Activated CD4-positive, alpha-beta T cell treated with anti-CD3 and anti-CD28 coated beads, Interleukin-2, Interleukin-4, amounts not matched to agents 100 ng/mL and 50 ng/mL, durations not matched to agents 16 hours and 8 hours (primary cell): Measurements from ENCODE around the gene EPHB2.

Source experiments
- DNase-seq: peaks from one replicate; pipeline ENCODE4 v3.0.0-alpha.2; 2020; ENCODE audit warnings: low spot score

The EPHB2 gene

GRCh38 chr1:22751124-22751531 is 40.5 kb downstream of the EPHB2 start:
- no peak for DNase-seq

GRCh38 chr1:22752339-22752738 is 41.7 kb downstream of the EPHB2 start:
- DNase-seq = no peak

DNA sequence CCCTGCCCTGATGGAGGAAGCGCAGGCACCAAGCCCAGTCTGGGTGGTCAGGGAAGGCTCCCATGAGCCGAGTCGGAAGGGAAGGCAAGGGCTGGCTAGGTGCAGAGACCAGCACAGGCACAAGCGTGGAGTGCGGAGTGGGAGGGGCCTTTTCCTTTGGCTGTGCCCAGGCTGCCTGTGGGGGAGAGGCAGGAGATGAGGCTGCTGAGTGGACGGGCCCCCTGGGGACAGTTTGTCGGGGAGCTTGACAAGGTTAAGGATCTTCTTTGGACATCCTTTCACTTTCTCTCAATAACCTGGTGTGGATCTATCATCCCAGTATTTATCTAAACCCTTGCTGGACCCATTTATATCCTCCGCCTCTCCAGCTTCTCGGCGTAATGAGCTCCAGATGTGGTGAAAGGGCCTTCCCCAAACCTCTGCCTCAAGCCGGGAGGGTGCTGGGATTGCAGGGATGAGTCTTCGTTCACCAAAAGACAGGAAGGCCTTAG is 42.9 kb downstream of the EPHB2 start:
- DNase-seq = no peak

GRCh38 chr1:22754106-22754768 is 43.6 kb downstream of the EPHB2 start:
- peak; percentile 64 for DNase-seq

DNA sequence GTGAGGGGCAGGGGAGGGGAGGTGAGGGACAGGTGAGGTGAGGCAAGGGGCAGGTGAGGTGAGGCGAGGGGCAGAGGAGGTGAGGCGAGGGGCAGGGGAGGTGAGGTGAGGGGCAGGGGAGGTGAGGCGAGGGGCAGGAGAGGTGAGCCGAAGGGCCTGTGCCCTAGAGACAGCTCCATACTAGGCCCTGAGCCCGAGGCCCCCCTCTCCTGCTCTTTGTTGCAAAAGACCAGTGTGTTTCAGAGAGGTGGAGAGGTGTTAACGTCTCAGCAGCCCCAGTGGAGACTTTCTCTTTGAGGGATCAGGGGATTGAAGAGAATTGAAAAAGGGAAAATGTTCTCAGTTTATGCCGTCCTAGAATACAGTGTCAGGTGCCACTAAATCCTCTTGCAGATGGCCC is 44.2 kb downstream of the EPHB2 start:
- no peak for DNase-seq

- DNase-seq = no peak
Observed at GRCh38 chr1:22755641-22756040, 45.0 kb downstream of the EPHB2 start.

DNA sequence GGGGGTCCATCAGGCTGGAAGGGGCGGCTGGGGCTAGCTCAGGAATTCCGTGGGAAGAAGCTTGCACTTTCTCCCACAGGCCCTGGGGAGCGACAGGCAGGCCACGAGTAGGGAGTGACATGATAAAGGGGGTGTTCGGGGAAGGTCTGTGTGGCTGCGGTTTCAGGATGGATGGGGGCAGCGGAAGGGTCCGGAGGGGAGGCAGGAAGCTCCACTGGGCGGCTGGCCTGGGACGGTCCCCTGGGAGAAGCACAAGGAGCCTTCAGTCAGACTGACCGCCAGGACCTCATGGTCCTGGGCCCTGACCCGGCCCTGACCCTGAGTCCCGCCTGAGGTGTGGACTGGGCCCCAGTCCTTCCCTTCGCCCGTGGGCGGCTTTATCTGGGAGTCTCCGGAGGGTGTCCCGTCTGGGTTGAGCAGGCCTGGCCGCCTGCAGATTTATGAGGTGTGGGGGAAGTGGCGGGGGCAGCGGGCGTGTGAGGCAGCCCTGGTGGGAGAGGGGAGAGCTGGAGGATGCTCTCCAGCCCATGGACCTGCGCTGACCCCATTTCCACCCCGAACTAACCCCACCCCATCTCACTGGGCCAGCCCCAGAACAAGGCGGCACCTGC is 45.6 kb downstream of the EPHB2 start:
- no peak for DNase-seq

- no peak for DNase-seq
Observed at GRCh38 chr1:22760455-22760854, 49.8 kb downstream of the EPHB2 start.

- DNase-seq = no peak
Observed at GRCh38 chr1:22761101-22761500, 50.5 kb downstream of the EPHB2 start.

DNA sequence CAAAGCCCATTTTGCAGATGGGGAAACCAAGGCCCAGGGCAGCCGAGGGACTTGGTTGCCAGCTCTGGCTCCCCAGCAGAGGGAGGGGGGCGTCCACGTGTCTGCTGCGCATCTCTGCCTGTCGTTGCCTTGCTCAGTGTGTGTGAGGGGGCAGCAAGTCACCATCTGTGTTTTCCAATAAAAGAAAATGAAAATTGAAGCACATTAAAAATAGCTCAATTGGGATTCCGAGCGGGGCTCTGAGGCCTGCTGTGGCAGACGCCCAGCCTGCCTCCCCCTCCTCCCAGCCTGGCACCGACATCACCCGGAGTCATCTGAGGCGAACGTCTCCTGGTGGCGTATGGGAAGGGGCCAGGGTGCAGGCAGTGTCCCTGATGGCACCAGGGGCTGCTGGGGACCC is 51.2 kb downstream of the EPHB2 start:
- DNase-seq = no peak

- DNase-seq = peak; percentile 25
Observed at GRCh38 chr1:22763487-22764200, 53.0 kb downstream of the EPHB2 start.

DNA sequence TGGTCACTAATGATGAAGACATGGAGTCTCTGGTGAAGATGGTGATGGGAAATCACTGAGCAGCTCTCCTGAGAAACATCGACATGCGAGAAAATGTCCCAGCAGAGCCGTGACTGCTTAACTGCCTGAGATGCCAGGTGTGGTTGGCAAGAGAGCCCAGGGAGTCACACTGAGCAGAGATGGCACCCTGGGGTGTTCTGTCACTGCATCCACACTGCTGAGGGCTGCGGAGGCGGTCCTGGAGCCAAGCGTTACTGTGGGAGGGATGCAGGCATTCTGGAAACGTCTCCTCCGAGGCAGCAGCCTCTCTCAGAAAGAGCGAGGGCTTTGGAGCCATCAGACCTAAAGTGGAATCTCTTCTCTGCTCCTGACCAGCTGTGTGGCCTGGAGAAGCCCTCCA is 57.2 kb downstream of the EPHB2 start:
- no peak for DNase-seq

DNA sequence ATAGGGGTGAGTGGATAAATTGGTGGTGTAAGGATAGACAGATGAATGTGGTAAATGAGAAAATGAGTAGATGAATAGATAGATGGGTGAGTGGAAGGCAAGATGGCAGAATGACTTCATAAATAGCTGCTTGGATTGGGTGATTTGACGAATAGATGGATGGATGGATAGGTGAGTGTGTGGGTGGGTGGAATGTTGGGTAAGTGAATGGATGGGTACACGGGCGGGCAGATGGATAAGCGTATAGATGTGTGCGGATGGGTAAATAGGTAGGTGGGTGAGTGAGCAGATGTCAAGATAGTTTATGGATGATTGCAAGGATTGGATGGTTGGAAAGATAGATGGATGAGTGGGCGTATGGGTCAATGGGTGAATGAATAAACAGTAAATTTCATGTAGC is 59.3 kb downstream of the EPHB2 start:
- no peak for DNase-seq

GRCh38 chr1:22772014-22772413 is 61.4 kb downstream of the EPHB2 start:
- no peak for DNase-seq

- no peak for DNase-seq
Observed at GRCh38 chr1:22773981-22774832, 63.6 kb downstream of the EPHB2 start.

DNA sequence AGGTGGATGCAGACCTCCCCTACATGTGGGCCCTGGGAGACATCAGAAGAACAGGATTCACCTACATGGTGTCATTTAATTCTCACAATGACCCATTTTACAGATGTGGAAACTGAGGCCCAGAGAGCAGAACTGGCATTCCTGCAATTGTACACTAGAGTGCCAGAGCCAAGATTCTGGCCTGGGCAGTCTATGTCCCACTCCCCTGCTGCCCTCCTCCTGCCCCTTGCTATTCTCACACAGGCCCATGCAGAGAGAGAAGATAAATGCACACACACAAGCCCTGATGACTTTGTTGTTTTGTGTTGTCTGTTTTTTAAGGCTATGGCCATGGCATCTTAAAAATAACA is 64.2 kb downstream of the EPHB2 start:
- no peak for DNase-seq

DNA sequence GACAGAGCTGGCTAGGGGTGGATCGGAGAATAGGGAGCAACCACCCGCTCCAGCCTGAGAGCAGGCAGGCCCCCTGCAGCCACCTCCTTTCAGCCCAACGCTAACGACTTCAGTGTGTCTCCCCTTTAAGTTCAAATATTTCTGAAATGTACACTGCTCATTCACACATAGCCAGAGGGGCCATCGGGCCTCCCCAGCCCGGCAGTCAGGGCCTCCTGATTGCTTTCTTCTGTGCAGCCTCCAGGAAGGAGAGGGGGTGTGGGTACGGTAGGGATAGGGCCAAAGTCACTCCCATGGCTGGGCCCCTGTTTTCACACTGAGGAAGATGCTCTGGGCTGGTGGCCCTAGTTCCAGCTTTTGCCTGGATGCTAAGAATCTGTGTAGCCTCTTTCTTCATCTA is 64.8 kb downstream of the EPHB2 start:
- no peak for DNase-seq

DNA sequence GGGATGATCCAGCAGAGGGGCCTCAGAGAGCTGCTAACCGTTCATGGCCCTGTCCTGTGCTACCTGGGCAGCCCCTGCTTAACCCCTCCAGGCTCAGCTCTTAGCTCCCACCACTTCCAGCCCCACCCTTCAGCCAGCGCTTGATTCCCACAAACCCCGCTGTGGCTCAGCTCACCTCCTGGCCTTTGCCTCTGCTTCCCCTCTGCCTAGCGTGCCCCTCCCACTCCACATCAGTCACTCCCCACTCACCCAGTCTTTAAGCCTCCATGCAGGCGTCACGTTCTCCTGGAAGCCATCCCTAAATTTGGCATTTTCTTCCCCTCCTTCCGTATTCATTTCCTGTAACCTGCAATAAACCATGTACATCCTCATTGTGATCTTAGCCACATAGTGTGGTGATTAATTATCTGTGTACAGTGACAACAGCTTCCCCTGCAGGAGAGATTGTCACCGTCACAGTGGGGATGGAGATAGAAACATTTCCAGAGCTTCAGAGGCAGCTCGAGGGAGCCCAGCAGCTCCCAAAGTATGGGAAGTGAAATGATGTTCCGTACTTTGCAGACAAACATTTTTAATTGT is 65.5 kb downstream of the EPHB2 start:
- DNase-seq = no peak

DNA sequence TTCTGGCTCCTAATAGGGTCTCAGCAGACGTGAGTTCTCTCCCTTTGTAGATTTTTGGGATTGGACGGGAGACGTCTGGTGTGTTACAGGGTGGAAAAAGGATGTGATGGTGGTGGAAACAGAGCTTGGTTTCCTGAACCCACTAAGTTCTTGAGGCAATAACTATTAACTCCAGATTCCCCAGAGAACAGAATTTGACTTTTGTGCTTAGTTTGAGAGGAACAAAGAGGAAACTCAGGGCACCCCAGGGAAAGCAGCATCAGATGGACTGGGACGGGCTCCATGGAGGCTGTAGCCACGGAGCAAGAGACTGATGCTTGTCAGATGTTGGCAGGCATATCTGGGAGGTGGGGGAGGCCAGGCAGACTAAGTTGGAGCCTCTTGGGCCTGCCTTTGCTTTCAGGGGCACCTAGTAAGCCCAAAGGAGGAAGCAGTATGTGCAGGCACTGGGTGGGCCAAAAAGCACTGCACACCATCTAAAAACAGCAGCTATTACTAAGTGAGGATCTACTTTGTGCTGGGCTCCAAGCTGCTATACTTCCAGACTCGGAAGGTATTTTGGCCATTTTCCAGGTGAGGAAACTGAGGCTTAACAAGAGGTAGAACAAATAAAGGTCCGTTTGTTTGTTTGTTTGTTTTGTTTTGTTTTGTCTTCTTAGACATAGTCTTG is 66.9 kb downstream of the EPHB2 start:
- no peak for DNase-seq

GRCh38 chr1:22778408-22778807 is 67.8 kb downstream of the EPHB2 start:
- no peak for DNase-seq

- no peak for DNase-seq
Observed at GRCh38 chr1:22778862-22779520, 68.4 kb downstream of the EPHB2 start.
